Activated CD4-positive, alpha-beta memory T cell treated with anti-CD3 and anti-CD28 coated beads, Interleukin-2, amount 10 ng/mL, durations not matched to agents 7 days and 5 days (primary cell): ENCODE data around the gene EIF2B1. TPM values are rescaled to one million over a fixed set of nuclear protein-coding genes. Genes with fewer than 3 reads are reported as not detected.
"Not testable (repeated sequence)": the region's sequence is repeated elsewhere in the genome, so short reads cannot be mapped to it uniquely, and the experiment has no call there.

Source experiments
- CTCF ChIA-PET: fragments of 350-600 bp; sonication (Branson Sonifier 250); formaldehyde crosslinking; loops from one replicate; lab custom pipeline; 2021; ENCODE audit warnings: antibody characterized with exemption, inconsistent platforms; lab: Charles Lee
- POLR2A ChIA-PET: fragments of 350-600 bp; sonication (Branson Sonifier 250); formaldehyde crosslinking; loops from one replicate; lab custom pipeline; 2021; ENCODE audit warnings: antibody characterized with exemption; lab: Charles Lee
- DNase-seq: peaks from one replicate; pipeline ENCODE4 v3.0.0-alpha.2; 2020
- H3K27ac Mint-ChIP-seq: one replicate; pipeline ENCODE4 v1.8.0; 2021; ENCODE audit warnings: mild to moderate bottlenecking, mixed read lengths
- H3K27me3 Mint-ChIP-seq: one replicate; pipeline ENCODE4 v1.8.0; 2021; ENCODE audit warnings: mixed read lengths
- H3K36me3 Mint-ChIP-seq: one replicate; pipeline ENCODE4 v1.8.0; 2021; ENCODE audit warnings: low read depth, mixed read lengths
- H3K4me1 Mint-ChIP-seq: one replicate; pipeline ENCODE4 v1.8.0; 2021; ENCODE audit warnings: mixed read lengths
- H3K4me3 Mint-ChIP-seq: one replicate; pipeline ENCODE4 v1.8.0; 2021; ENCODE audit warnings: mild to moderate bottlenecking, mixed read lengths
- H3K9me3 Mint-ChIP-seq: one replicate; pipeline ENCODE4 v1.8.0; 2021; ENCODE audit warnings: mixed read lengths
- total RNA-seq, 2 experiments: library from RNA; stranded (reverse); gene quantifications; one replicate each; pipeline ENCODE4 v1.2.3, GENCODE V29; 2021

The EIF2B1 gene
- total RNA-seq, 2 experiments from 2014 or later = 55.9 to 57.0 TPM

DNA sequence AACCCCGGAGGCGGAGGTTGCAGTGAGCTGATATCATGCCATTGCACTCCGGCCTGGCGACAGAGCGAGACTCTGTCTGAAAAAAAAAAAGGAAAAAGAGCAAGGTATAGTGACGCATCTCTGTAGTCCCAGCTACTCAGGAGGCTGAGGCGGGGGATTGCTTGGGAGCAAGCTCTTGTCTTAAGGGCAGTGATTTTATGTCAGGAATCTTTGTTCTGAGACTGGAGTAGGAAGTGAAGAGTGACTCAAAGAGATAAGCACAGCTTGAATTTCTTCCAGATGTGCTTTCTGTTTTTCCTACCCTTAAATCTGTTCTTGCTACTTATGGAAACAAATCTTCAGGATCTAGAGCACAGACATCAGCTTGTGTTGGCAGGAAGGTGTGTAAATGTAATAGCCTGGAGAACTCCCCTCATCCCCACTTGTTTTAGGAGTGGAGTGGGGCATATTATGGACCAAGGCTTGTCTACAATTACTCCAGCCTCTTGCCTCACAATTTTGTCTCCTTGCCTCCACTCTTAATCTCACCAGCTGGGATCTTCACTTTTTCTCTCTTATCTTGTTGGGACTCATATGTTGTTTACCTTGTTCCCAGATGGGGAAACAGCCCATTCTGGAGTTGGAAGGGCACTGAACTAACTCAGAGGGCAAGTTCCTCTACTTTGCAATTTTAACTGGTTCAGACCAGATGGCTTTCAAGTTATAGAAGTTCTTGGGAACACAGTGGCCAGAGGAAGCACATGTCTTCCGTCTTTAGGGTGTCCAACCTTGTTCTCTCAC, 41.6 kb downstream of the EIF2B1 start:
- Mint-ChIP-seq H3K36me3 (peaks cover 62% of the 10 kb centered on the region), H3K27ac (peak overlapping the region; percentile 7), H3K4me3 (no peak overlapping the region), H3K27me3 (no peaks in the 10 kb centered on the region), H3K4me1 (peaks cover 45% of the 10 kb centered on the region), H3K9me3 (no peaks in the 10 kb centered on the region)
- POLR2A ChIA-PET = interaction anchor here (3.8 kb wide), 1 partner anchor 9 kb away, joined by 35 read pairs; the partner anchor contains the start of gene DDX55
- CTCF ChIA-PET = interaction anchor here (1.1 kb wide), 1 partner anchor 11 kb away, joined by 5 read pairs; no protein-coding TSS in a partner anchor
- DNase-seq = no peak

GRCh38 chr12:123580772-123581171, 52.7 kb downstream of the EIF2B1 start:
- Mint-ChIP-seq H3K9me3 (no peaks in the 10 kb centered on the region), H3K27ac (no peak overlapping the region), H3K4me3 (no peak overlapping the region), H3K36me3 (peaks cover 10% of the 10 kb centered on the region), H3K4me1 (peaks cover 24% of the 10 kb centered on the region), H3K27me3 (no peaks in the 10 kb centered on the region)
- CTCF ChIA-PET = interaction anchor here (1.5 kb wide), 1 partner anchor 261 kb away, joined by 5 read pairs; no protein-coding TSS in a partner anchor
- POLR2A ChIA-PET = no interaction called here
- DNase-seq = no peak

GRCh38 chr12:123578829-123579228, 54.7 kb downstream of the EIF2B1 start:
- peaks cover 16% of the 10 kb centered on the region for H3K4me1 Mint-ChIP-seq
- not testable (repeated sequence) for H3K27me3 Mint-ChIP-seq, H3K36me3 Mint-ChIP-seq, H3K9me3 Mint-ChIP-seq, DNase-seq, H3K27ac Mint-ChIP-seq, H3K4me3 Mint-ChIP-seq
- ChIA-PET CTCF (interaction anchor here (0.7 to 1.8 kb wide), 3 partner anchors 119 to 223 kb away, joined by 3 to 5 read pairs (median 4); partner anchors contain the start of gene KMT5A), POLR2A (interaction anchor here (1.1 kb wide), 1 partner anchor 314 kb away, joined by 3 read pairs; no protein-coding TSS in a partner anchor)

GRCh38 chr12:123578243-123578642, 55.2 kb downstream of the EIF2B1 start:
- Mint-ChIP-seq H3K9me3 (no peaks in the 10 kb centered on the region), H3K36me3 (peaks cover 2% of the 10 kb centered on the region), H3K27me3 (peaks cover 4% of the 10 kb centered on the region), H3K27ac (no peak overlapping the region), H3K4me1 (peaks cover 15% of the 10 kb centered on the region), H3K4me3 (no peak overlapping the region)
- DNase-seq = no peak
- ChIA-PET POLR2A (no interaction called here), CTCF (interaction anchor here (0.7 to 1.8 kb wide), 2 partner anchors 195 to 222 kb away, joined by 4 to 5 read pairs; partner anchors contain the start of gene KMT5A)

DNA sequence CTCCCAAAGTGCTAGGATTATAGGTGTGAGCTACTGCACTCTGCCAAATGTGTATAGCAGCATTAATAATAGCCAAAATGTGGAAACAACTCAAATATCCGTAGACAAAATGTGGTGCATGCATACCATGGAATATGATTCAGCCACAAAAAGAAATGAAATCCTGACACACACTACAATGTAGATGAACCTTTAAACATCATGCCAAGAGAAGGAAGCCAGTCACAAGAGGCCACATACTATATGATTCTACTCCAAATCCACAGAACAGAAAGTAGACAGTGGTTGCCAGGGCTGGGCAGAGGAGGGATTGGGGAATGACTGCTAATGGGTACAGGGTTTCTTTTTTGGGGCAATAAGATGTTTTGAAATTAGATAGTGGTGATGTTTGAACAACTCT, 56.9 kb downstream of the EIF2B1 start:
- H3K9me3 Mint-ChIP-seq = no peaks in the 10 kb centered on the region
- DNase-seq = no peak
- ChIA-PET CTCF (no interaction called here), POLR2A (interaction anchor here (0.6 kb wide), 1 partner anchor 34 kb away, joined by 3 read pairs; no protein-coding TSS in a partner anchor)
- peaks cover 3% of the 10 kb centered on the region for H3K4me1 Mint-ChIP-seq
- no peak overlapping the region for H3K4me3 Mint-ChIP-seq
- H3K27me3 Mint-ChIP-seq = peaks cover 9% of the 10 kb centered on the region
- no peak overlapping the region for H3K27ac Mint-ChIP-seq
- peaks cover 2% of the 10 kb centered on the region for H3K36me3 Mint-ChIP-seq

GRCh38 chr12:123573870-123574269, 59.6 kb downstream of the EIF2B1 start:
- CTCF ChIA-PET = interaction anchor here (1.9 kb wide), 1 partner anchor 8 kb away, joined by 6 read pairs; no protein-coding TSS in a partner anchor
- POLR2A ChIA-PET = no interaction called here

GRCh38 chr12:123572391-123572790, 61.1 kb downstream of the EIF2B1 start:
- H3K9me3 Mint-ChIP-seq = no peaks in the 10 kb centered on the region
- CTCF ChIA-PET = interaction anchor here (1.4 to 1.9 kb wide), 2 partner anchors 9 to 11 kb away, joined by 6 to 7 read pairs; no protein-coding TSS in a partner anchor
- POLR2A ChIA-PET = no interaction called here
- peaks cover 2% of the 10 kb centered on the region for H3K36me3 Mint-ChIP-seq
- peaks cover 21% of the 10 kb centered on the region for H3K27me3 Mint-ChIP-seq
- H3K4me3 Mint-ChIP-seq = no peak overlapping the region
- no peak overlapping the region for H3K27ac Mint-ChIP-seq
- DNase-seq = no peak
- H3K4me1 Mint-ChIP-seq = peaks cover 8% of the 10 kb centered on the region

More at GRCh38 chr12:123573870-123574269, 59.6 kb downstream of the EIF2B1 start:
- Mint-ChIP-seq H3K36me3 (peaks cover 2% of the 10 kb centered on the region), H3K4me1 (peaks cover 8% of the 10 kb centered on the region), H3K27me3 (peaks cover 21% of the 10 kb centered on the region), H3K9me3 (no peaks in the 10 kb centered on the region), H3K4me3 (no peak overlapping the region), H3K27ac (no peak overlapping the region)
- DNase-seq = no peak

GRCh38 chr12:123571343-123571813, 62.1 kb downstream of the EIF2B1 start:
- no peaks in the 10 kb centered on the region for H3K36me3 Mint-ChIP-seq
- H3K4me1 Mint-ChIP-seq = peaks cover 8% of the 10 kb centered on the region
- H3K27ac Mint-ChIP-seq = no peak overlapping the region
- peaks cover 21% of the 10 kb centered on the region for H3K27me3 Mint-ChIP-seq
- ChIA-PET POLR2A (no interaction called here), CTCF (interaction anchor here (0.9 kb wide), 1 partner anchor 10 kb away, joined by 5 read pairs; no protein-coding TSS in a partner anchor)
- no peak overlapping the region for H3K4me3 Mint-ChIP-seq
- DNase-seq = no peak
- no peaks in the 10 kb centered on the region for H3K9me3 Mint-ChIP-seq

Other genes starting within 250 kb of the EIF2B1 start
- gene KMT5A, start 249.6 kb downstream of the EIF2B1 start, total RNA-seq = 10 to 100 TPM; 78.9 to 82.0 TPM
- 1 to 10 TPM; 8.9 to 9.0 TPM for gene RILPL2, start 197.0 kb downstream of the EIF2B1 start, total RNA-seq
- 10 to 100 TPM; 29.7 to 35.0 TPM for gene SNRNP35, start 175.5 kb downstream of the EIF2B1 start, total RNA-seq
- 1 to 10 TPM; 1.8 to 2.0 TPM for gene RILPL1, start 100.0 kb downstream of the EIF2B1 start, total RNA-seq
- 100 to 1,000 TPM; 166 to 167 TPM for gene TMED2, start 49.1 kb downstream of the EIF2B1 start, total RNA-seq
- 10 to 100 TPM; 26.8 to 26.9 TPM for gene DDX55, start 31.6 kb downstream of the EIF2B1 start, total RNA-seq
- gene GTF2H3, start 143 bp upstream of the EIF2B1 start, total RNA-seq = 10 to 100 TPM; 36.6 to 40.3 TPM
- gene TCTN2, start 37.4 kb upstream of the EIF2B1 start, total RNA-seq = 1 to 10 TPM; 3.2 to 3.6 TPM
- gene ATP6V0A2, start 78.7 kb upstream of the EIF2B1 start, total RNA-seq = 10 to 100 TPM; 41.7 to 44.4 TPM
- gene DNAH10, start 128.6 kb upstream of the EIF2B1 start, total RNA-seq = under 1 TPM in 1 of 2 experiments, not detected in 1; 0.13 TPM